Smooth muscle cell (in vitro differentiated cells): ENCODE data around the gene SLC4A1. TPM values are rescaled to one million over a fixed set of nuclear protein-coding genes. Genes with fewer than 3 reads are reported as not detected.
"Not testable (repeated sequence)": the region's sequence is repeated elsewhere in the genome, so short reads cannot be mapped to it uniquely, and the experiment has no call there.

Experiments
- DNase-seq: peaks from one replicate; lab custom pipeline; 2025; ENCODE audit not compliant: unreplicated experiment; lab: John Stamatoyannopoulos, UW
- H2AFZ ChIP-seq: fragments of 200-600 bp; sonication (generic); 2 replicates; pipeline ENCODE4 v1.6.0; 2016; ENCODE audit warnings: antibody characterized with exemption, low read depth, mild to moderate bottlenecking
- H3F3A ChIP-seq: fragments of 200-600 bp; sonication (generic); 2 replicates; pipeline ENCODE4 v1.6.0; 2017; ENCODE audit warnings: antibody characterized with exemption, low read depth
- H3K27ac ChIP-seq: fragments of 200-600 bp; sonication (generic); 2 replicates; pipeline ENCODE4 v1.5.1; 2016; ENCODE audit warnings: low read depth, mild to moderate bottlenecking
- H3K27me3 ChIP-seq: fragments of 200-600 bp; sonication (generic); 2 replicates; pipeline ENCODE4 v1.6.1; 2016; ENCODE audit warnings: low read depth, mild to moderate bottlenecking
- H3K36me3 ChIP-seq: fragments of 200-600 bp; sonication (generic); 2 replicates; pipeline ENCODE4 v1.5.1; 2016; ENCODE audit warnings: low read depth
- H3K4me1 ChIP-seq: fragments of 200-600 bp; sonication (generic); 2 replicates; pipeline ENCODE4 v1.5.1; 2016; ENCODE audit warnings: low read depth
- H3K4me2 ChIP-seq: fragments of 200-600 bp; sonication (generic); 2 replicates; pipeline ENCODE4 v1.6.0; 2016; ENCODE audit warnings: mild to moderate bottlenecking
- H3K4me3 ChIP-seq: fragments of 200-600 bp; sonication (generic); 2 replicates; pipeline ENCODE4 v1.5.1; 2016; ENCODE audit warnings: mild to moderate bottlenecking
- H3K79me2 ChIP-seq: fragments of 200-600 bp; sonication (generic); 2 replicates; pipeline ENCODE4 v1.6.0; 2016; ENCODE audit warnings: low read depth, mild to moderate bottlenecking
- H3K9ac ChIP-seq: fragments of 200-600 bp; sonication (generic); 2 replicates; pipeline ENCODE4 v1.6.0; 2016; ENCODE audit warnings: low read depth
- H3K9me3 ChIP-seq: fragments of 200-600 bp; sonication (generic); replicated peaks from 2 replicates; pipeline ENCODE4 v1.5.1; 2016; ENCODE audit warnings: low read depth
- H4K20me1 ChIP-seq: fragments of 200-600 bp; sonication (generic); 2 replicates; pipeline ENCODE4 v1.6.0; 2016; ENCODE audit warnings: low read depth
- CTCF ChIP-seq: fragments of 200-600 bp; sonication (generic); IDR thresholded peaks from 2 replicates; pipeline ENCODE4 v1.5.1; 2017; ENCODE audit warnings: borderline replicate concordance, mild to moderate bottlenecking, antibody characterized with exemption; ENCODE audit not compliant: insufficient read depth, poor library complexity, severe bottlenecking
- WGBS: methylation state at CpG from one replicate; pipeline ENCODE4 v1.1.7; 2016; ENCODE audit warnings: low lambda C conversion rate; 5-methylcytosine and 5-hydroxymethylcytosine counted together
- polyA plus RNA-seq: library from polyadenylated mRNA; unstranded; fragments of >200 nt; fragmentation: Nextera tagmentation; extraction: Ambion mirVana; gene quantifications from 2 replicates; pipeline ENCODE4 v1.2.1, GENCODE V29; 2016
- total RNA-seq: library from RNA; depleted of rRNA; stranded (reverse); fragments of >200 nt; gene quantifications from 2 replicates; pipeline ENCODE4 v1.2.3, GENCODE V29; 2014

The SLC4A1 gene
- total and polyA plus RNA-seq, 2 experiments from 2014 or later = not detected

GRCh38 chr17:44241106-44241624 is 26.8 kb downstream of the SLC4A1 start:
- Histone ChIP-seq H4K20me1 (no peaks in the 10 kb centered on the region), H3K27ac (no peak overlapping the region), H3K9ac (no peak overlapping the region), H3K9me3 (no peaks in the 10 kb centered on the region), H2AFZ (no peak overlapping the region), H3K4me3 (no peak overlapping the region), H3K27me3 (no peaks in the 10 kb centered on the region), H3F3A (no peaks in the 10 kb centered on the region), H3K36me3 (no peaks in the 10 kb centered on the region), H3K79me2 (no peaks in the 10 kb centered on the region), H3K4me1 (no peaks in the 10 kb centered on the region), H3K4me2 (no peak overlapping the region)
- 63% methylated on average over 6 of the region's 6 CpGs for WGBS
- no peak for DNase-seq
- TF ChIP-seq CTCF = no peak

DNA sequence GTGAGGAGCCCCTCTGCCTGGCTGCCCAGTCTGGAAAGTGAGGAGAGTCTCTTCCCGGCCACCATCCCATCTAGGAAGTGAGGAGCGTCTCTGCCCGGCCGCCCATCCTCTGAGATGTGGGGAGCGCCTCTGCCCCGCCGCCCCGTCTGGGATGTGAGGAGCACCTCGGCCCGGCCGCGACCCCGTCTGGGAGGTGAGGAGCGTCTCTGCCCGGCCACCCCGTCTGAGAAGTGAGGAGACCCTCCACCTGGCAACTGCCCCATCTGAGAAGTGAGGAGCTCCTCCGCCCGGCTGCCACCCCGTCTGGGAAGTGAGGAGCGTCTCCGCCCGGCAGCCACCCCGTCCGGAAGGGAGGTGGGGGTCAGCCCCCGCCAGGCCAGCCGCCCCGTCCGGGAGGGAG is 30.0 kb downstream of the SLC4A1 start:
- not testable (repeated sequence) for H3K36me3 ChIP-seq, H3K4me1 ChIP-seq, H3K4me3 ChIP-seq, H3K79me2 ChIP-seq, DNase-seq, H3K9ac ChIP-seq, H3F3A ChIP-seq, H3K4me2 ChIP-seq, H3K9me3 ChIP-seq, H3K27me3 ChIP-seq, H4K20me1 ChIP-seq, H3K27ac ChIP-seq, H2AFZ ChIP-seq
- 94% methylated on average over 16 of the region's 28 CpGs for WGBS

DNA sequence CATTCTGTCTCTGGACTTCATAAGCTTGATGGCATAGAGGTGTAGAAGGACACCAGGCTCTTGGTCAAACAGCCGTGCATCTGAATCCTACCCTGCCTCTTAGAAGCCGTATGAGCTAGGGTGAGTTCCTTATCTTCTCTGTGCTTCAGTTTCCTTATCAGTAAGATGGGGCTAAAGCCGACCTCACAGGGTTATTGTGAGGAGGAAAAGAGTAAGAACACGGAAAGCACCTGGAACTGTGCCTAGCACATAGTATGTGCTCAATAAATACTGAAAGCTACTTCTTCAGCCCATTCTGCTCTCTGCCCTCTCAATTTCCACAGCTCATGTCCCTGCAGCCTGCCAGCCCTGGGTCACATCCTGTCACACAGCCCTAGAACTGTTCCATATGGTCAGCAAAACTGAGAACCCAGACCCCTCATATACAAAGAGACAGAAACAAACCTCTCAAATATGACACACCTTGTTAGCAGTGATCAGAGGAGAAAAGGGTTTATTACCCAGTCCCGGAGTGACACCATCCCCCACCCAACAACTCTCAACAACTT is 31.4 kb downstream of the SLC4A1 start:
- Histone ChIP-seq H3K4me3 (no peak overlapping the region), H3K9me3 (no peaks in the 10 kb centered on the region), H2AFZ (no peak overlapping the region), H3K4me2 (no peak overlapping the region), H3K79me2 (no peaks in the 10 kb centered on the region), H3K27me3 (no peaks in the 10 kb centered on the region), H3K4me1 (no peaks in the 10 kb centered on the region), H4K20me1 (no peaks in the 10 kb centered on the region), H3K9ac (no peak overlapping the region), H3K36me3 (no peaks in the 10 kb centered on the region), H3K27ac (no peak overlapping the region), H3F3A (no peaks in the 10 kb centered on the region)
- no peak for DNase-seq
- no peak for TF ChIP-seq CTCF
- 79% methylated on average over 5 of the region's 5 CpGs for WGBS

GRCh38 chr17:44235583-44235936 is 32.4 kb downstream of the SLC4A1 start:
- no peaks in the 10 kb centered on the region for H3K9me3 ChIP-seq
- H2AFZ ChIP-seq = no peak overlapping the region
- H3K27ac ChIP-seq = no peak overlapping the region
- H3K27me3 ChIP-seq = no peaks in the 10 kb centered on the region
- H3K4me3 ChIP-seq = no peak overlapping the region
- no peaks in the 10 kb centered on the region for H3F3A ChIP-seq
- no peak for DNase-seq
- H3K79me2 ChIP-seq = no peaks in the 10 kb centered on the region
- H3K4me2 ChIP-seq = no peak overlapping the region
- H3K9ac ChIP-seq = no peak overlapping the region
- no peaks in the 10 kb centered on the region for H4K20me1 ChIP-seq
- no peaks in the 10 kb centered on the region for H3K4me1 ChIP-seq
- no peaks in the 10 kb centered on the region for H3K36me3 ChIP-seq
- 53% methylated on average over 5 of the region's 5 CpGs for WGBS
- TF ChIP-seq CTCF = no peak
